GM21423 (cell line): ENCODE measurements around the gene MAML3.

Experiments
- ATAC-seq: cut with Tn5 transposase; IDR thresholded peaks from one replicate; pipeline ENCODE4 v1.9.1; 2021; ENCODE audit warnings: mild to moderate bottlenecking, moderate library complexity; ENCODE audit not compliant: unreplicated experiment

MAML3 gene

DNA sequence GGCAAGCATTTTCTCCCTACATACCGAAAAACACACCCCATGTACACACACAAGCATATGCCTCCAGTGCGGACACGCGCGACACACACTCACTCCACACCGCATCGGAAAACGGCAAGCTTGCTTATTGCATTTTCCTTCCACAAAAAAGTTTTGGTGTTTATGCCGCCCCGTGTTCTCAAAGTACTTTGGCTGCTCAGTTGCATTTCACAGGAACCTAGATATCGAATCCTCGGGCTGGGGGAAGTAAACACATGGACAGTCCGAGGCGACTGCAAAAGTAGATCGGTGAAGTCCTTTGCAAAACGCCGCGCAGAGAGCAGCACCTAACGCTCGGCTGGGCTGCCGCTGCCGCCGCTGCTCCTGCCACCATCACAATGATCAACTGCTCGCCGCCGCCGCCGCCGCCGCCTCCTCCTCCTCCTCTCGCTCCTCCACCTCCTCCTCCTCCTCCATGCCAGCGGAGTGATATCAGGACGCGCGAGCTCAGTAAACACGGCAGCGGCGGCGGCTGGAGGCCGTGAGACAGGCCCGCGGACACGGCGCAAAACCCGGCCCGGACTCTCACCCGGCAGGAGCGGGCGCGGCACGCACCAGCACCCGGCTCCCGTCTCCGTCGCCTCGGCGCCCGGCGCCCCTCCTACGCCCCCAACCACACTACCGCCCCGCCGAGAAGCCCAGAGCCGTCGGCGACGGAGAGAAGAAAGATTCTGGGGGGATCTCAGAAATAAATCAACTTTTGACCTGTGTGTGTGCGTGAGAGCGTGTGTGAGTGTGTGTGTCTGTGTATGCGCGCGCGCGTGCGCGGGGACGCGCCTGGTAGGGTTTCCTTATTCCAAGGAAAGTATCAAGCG, at the start of gene MAML3:
MAML3 (minus strand) TSS at position 467 of the 854 bp plus-strand sequence. CDS start 857 bp downstream, outside the sequence.
- ATAC-seq = peak; percentile 38

DNA sequence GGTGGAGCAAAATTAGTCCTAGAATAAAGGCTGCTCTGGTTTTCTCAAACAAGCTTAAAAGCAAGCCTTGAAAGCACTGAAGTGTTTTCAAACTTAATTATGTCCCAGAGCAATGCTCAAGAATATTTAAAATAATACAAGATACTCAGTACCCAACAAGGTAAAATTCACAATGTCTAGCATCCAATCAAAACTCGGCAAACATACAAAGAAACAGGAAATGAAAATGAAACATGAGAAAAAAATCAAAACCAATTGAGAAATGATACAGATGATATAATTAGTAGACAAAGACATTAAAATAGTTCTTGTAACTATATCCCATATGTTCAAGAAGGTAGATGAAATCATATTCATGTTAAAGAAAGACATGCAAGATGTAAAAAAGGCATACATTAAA, 45.0 kb upstream of the MAML3 start:
- ATAC-seq = no peak

DNA sequence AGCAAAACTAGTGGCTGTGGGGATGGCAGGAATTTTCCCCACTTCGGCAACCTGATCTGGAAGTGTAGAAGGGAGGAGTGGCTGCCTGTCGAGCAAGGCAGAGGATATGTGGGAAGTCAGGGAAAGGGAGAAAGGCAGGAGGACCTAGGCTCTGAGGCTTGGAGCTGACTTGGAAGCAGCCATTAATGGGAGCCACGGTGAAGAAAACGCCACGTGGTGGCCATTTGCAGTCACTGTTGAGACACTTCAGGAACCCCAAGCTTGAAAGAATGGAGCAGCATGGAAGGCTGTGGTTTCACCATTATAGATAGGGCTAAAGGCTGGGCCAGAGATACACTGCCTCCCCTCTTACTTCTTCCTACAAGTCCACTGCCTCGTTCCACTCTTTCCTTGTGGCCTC, 41.8 kb upstream of the MAML3 start:
- ATAC-seq = no peak

DNA sequence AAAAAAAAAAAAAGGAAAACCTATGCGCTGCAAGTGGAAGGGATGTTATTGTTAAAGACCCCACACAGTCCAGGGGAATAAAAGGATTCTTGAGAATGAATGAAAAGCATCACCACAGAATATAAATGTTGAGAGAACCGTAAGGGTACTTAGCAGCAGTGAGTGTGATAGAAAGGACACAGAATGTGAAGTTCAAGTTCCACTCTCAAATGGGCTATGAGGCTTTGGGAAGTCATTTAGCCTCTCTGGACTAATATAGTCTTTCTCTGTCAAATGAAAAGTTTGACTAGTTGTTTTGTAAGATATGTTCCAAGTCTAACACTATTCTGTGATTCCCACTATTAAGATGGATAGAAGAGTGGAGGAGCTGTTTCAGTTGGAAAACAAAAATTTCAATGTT, 35.8 kb upstream of the MAML3 start:
- no peak for ATAC-seq

DNA sequence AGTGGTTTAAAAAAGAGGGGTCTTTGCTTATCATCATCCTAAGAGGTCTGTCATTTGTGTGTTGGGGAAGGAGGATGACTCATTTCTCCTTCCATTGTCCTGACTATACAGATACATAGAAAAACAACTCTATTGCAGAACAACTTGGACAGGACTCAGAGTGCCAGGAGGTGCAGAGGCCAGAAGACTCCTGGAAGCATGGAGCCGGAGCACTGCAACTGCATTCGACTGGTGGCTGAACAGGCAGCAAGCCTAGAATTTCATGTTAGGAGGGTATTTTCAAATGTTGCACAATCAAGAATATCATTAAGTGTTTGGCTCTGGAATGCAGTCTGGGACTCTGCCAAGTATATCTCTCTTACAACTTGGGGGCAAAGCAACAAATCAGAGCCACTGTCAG, 35.0 kb upstream of the MAML3 start:
- ATAC-seq = no peak

GRCh38 chr4:140187316-140187695, 33.3 kb upstream of the MAML3 start:
- ATAC-seq = no peak

DNA sequence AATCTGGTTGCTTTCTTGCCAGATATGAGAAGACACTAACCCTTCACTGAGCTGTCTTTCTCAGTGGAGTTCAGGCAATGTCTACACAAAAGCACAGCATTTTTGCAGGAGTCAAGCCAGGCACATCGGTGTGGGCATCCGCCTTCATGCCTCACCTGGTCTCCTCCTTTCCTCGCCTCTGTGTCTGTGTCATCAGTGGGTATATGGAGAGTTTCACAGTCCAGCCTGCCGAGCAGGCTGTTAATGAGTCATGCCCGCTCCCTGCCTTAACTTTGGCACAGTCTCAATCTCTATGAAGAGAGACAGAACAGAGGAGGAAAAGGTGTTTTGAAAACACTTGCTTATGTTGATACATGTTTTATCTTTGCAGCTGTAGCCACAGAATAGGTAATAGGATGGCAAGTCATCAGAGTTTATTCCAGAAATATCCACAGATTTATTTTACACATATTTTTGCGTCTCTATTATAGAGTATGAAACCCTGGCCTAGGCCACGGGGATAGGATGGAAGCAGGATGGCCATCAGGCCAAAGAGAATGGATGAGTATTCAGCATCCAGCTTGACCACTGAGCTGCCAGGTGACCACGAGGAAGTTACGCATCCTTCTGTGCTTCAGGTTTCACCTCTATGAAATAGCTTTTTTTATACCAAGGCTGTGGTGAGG, 32.8 kb upstream of the MAML3 start:
- ATAC-seq = no peak

- no peak for ATAC-seq
Measured at GRCh38 chr4:140186082-140186438, 32.1 kb upstream of the MAML3 start.

GRCh38 chr4:140185412-140186081, 31.6 kb upstream of the MAML3 start:
- ATAC-seq = no peak

DNA sequence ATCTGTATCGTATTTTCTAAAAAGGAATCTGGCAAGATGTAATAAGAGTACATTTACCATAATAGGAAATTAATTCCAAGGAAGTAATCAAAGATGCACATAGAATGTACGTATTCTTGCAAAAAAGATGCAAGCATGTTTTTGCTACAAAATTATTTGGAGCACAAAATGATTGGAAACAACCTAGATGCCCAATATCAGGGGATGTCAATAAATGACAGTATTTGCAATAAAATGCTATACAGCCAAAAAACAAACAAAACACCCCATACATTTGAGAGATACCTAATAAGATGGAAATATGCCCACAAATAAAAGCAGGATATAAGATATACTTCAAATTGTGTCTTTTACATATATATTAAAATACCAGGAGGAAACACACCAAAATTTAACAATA, 29.3 kb upstream of the MAML3 start:
- ATAC-seq = no peak

GRCh38 chr4:140180577-140180976, 26.6 kb upstream of the MAML3 start:
- ATAC-seq = no peak

DNA sequence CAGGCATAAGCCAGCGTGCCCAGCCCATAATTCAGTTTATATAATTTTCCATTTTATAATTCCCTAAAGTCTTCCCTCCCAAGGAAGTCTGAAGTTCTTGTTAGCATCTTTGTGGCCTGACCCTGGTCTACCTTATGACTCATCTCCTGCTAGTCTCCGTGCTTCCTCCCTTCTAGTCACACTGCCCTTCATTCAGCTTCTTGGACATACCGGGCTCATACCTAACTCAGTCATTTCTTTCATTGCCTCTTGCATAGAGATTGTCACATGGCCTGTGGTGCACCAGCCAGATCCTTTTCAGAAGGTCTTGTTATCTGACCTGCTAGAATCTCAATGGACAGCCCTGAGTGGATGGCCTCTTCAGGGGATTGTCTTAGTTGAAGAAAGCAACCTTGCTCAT, 22.8 kb upstream of the MAML3 start:
- no peak for ATAC-seq

DNA sequence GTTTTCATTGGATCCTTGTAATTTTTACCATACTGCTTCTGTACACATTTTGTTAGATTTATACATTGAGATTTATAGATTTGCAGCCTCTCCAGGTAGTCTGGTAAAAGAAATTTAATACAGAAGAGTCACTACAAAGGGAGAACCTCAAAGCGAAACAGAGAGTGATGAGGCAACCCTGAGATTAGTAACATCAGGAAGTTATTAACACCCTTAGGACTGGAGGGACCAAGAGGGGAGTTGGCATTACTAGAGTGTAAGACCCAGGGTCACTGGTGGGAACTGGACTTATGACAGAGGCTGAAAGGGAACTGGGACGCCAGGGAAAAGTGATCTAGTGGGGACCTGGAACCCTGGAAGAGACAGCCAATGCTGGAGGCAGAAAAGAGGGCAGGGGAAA, 20.6 kb upstream of the MAML3 start:
- ATAC-seq = no peak

- no peak for ATAC-seq
Measured at GRCh38 chr4:140172960-140173359, 19.0 kb upstream of the MAML3 start.

GRCh38 chr4:140170299-140170698, 16.3 kb upstream of the MAML3 start:
- ATAC-seq = no peak

- no peak for ATAC-seq
Measured at GRCh38 chr4:140168936-140169335, 15.0 kb upstream of the MAML3 start.

DNA sequence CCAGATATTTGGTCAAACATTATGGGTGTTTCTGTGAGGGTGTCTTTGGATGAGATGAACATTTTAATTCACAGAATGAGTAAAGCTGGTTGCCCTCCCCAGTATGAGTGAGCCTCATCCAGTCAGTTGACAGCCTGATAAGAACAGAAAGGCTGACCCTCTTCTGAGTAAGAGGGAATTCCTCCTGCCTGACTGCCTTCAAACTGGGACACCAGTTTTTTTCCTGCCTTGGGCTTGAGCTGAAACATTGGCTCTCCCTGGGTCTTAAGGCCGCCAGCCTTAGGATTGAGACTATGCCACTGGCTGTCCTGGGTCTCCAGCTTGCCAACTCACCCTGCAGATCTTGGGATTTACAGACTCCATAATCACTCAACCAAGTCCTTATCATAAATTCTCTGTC, 14.5 kb upstream of the MAML3 start:
- no peak for ATAC-seq

- ATAC-seq = no peak
Measured at GRCh38 chr4:140163029-140163810, 9.2 kb upstream of the MAML3 start.

DNA sequence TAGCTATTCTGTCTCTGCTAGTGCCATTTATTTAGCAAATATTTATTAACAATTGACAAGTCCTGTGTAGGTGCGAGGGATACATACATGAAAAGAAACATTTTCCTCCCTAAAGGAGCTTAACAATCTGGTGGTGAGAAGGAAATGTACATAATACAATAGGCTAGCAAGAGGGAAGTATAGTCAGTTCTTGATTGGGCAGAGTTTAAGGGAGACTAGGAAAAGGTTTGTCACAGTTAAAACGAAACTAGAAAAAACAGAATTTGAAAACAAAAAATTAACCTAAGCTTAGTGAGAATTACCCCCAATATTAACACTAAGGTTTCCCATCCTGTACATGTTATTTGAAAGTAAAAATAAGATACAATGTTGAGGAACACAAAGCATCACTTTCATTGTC, 8.6 kb upstream of the MAML3 start:
- no peak for ATAC-seq

- ATAC-seq = no peak
Measured at GRCh38 chr4:140158365-140159030, 4.5 kb upstream of the MAML3 start.

DNA sequence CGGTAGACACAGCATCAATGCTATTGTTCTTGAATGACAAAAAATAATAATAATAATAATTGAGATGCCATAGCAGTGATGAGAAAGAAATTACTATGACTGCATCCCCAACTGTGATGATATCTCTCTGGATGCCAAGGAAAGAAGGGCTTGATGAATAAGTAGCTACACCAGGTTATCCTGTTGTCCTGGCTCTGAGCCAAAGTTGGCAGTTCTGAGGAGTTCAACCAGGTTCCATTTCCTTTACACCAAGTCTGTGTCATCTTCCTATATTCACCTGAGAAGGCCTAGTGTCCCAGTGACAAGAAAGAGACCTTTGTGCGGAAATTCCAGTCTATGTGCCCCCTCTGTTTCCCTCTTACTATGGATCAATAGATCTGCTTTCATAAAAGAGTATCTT, 3.4 kb upstream of the MAML3 start:
- ATAC-seq = no peak
